GM23338 (cell line): ENCODE data around the gene AXIN1. TPM values are rescaled to one million over a fixed set of nuclear protein-coding genes. Genes with fewer than 3 reads are reported as not detected.

Source experiments
- CREB1 ChIP-seq: fragments of 250-450 bp; sonication (Bioruptor Pico); IDR thresholded peaks from 2 replicates; pipeline ENCODE4 v1.5.0; 2020; ENCODE audit warnings: low read depth, mild to moderate bottlenecking, moderate library complexity
- EZH2 ChIP-seq: fragments of 200-600 bp; sonication (generic); IDR thresholded peaks from one replicate; pipeline ENCODE4 v1.8.0; 2017; ENCODE audit warnings: antibody characterized with exemption, mild to moderate bottlenecking, low read depth; ENCODE audit not compliant: unreplicated experiment
- EZH2phosphoT487 ChIP-seq: fragments of 200-600 bp; sonication (generic); IDR thresholded peaks from one replicate; pipeline ENCODE4 v1.8.1; 2018; ENCODE audit warnings: antibody characterized with exemption; ENCODE audit not compliant: unreplicated experiment
- JUNB ChIP-seq: IDR thresholded peaks from one replicate; pipeline ENCODE4 v1.6.1; 2016; ENCODE audit warnings: antibody characterized with exemption; ENCODE audit not compliant: unreplicated experiment
- NANOG ChIP-seq: IDR thresholded peaks from 2 replicates; pipeline ENCODE4 v1.6.1; 2016; ENCODE audit warnings: antibody characterized with exemption, borderline replicate concordance
- POLR2AphosphoS5 ChIP-seq: IDR thresholded peaks from 2 replicates; pipeline ENCODE4 v1.6.1; 2016; ENCODE audit warnings: antibody characterized with exemption, low read depth
- STAT1 ChIP-seq: IDR thresholded peaks from one replicate; pipeline ENCODE4 v1.6.1; 2016; ENCODE audit warnings: antibody characterized with exemption; ENCODE audit not compliant: unreplicated experiment
- ZNF331 ChIP-seq: fragments of 250-450 bp; sonication (Bioruptor Pico); IDR thresholded peaks from 2 replicates; pipeline ENCODE4 v1.5.0; 2020; ENCODE audit warnings: low read depth, mild to moderate bottlenecking, moderate library complexity
- polyA plus RNA-seq: library from polyadenylated mRNA; unstranded; fragments of >200 nt; fragmentation: Nextera tagmentation; extraction: Ambion mirVana; gene quantifications from 2 replicates; pipeline ENCODE4 v1.2.1, GENCODE V29; 2016
- total RNA-seq: library from RNA; depleted of rRNA; stranded (reverse); fragments of >200 nt; shearing (Covaris generic); gene quantifications from 2 replicates; pipeline ENCODE4 v1.2.3, GENCODE V29; 2014
- TF ChIP-seq, protein P1 (sequence below): fragments of 250-450 bp; sonication (Bioruptor Pico); IDR thresholded peaks from 2 replicates; pipeline ENCODE4 v1.5.0; 2020; ENCODE audit warnings: mild to moderate bottlenecking, moderate library complexity
- TF ChIP-seq, protein P2 (sequence below), 2 experiments: fragments of 200-600 bp in 1 of 2; sonication (generic) in 1 of 2; conservative IDR thresholded peaks; 2 replicates each; pipeline versions ENCODE4 v1.5.1 to v1.6.1; 2016 to 2017; ENCODE audit warnings: antibody characterized with exemption in 2 of 2, low read depth in 2 of 2, mild to moderate bottlenecking in 2 of 2, moderate library complexity in 1 of 2

AXIN1 gene
- total and polyA plus RNA-seq, 2 experiments from 2014 or later: 14.3 to 54.5 TPM

- TF ChIP-seq, protein P1, sequence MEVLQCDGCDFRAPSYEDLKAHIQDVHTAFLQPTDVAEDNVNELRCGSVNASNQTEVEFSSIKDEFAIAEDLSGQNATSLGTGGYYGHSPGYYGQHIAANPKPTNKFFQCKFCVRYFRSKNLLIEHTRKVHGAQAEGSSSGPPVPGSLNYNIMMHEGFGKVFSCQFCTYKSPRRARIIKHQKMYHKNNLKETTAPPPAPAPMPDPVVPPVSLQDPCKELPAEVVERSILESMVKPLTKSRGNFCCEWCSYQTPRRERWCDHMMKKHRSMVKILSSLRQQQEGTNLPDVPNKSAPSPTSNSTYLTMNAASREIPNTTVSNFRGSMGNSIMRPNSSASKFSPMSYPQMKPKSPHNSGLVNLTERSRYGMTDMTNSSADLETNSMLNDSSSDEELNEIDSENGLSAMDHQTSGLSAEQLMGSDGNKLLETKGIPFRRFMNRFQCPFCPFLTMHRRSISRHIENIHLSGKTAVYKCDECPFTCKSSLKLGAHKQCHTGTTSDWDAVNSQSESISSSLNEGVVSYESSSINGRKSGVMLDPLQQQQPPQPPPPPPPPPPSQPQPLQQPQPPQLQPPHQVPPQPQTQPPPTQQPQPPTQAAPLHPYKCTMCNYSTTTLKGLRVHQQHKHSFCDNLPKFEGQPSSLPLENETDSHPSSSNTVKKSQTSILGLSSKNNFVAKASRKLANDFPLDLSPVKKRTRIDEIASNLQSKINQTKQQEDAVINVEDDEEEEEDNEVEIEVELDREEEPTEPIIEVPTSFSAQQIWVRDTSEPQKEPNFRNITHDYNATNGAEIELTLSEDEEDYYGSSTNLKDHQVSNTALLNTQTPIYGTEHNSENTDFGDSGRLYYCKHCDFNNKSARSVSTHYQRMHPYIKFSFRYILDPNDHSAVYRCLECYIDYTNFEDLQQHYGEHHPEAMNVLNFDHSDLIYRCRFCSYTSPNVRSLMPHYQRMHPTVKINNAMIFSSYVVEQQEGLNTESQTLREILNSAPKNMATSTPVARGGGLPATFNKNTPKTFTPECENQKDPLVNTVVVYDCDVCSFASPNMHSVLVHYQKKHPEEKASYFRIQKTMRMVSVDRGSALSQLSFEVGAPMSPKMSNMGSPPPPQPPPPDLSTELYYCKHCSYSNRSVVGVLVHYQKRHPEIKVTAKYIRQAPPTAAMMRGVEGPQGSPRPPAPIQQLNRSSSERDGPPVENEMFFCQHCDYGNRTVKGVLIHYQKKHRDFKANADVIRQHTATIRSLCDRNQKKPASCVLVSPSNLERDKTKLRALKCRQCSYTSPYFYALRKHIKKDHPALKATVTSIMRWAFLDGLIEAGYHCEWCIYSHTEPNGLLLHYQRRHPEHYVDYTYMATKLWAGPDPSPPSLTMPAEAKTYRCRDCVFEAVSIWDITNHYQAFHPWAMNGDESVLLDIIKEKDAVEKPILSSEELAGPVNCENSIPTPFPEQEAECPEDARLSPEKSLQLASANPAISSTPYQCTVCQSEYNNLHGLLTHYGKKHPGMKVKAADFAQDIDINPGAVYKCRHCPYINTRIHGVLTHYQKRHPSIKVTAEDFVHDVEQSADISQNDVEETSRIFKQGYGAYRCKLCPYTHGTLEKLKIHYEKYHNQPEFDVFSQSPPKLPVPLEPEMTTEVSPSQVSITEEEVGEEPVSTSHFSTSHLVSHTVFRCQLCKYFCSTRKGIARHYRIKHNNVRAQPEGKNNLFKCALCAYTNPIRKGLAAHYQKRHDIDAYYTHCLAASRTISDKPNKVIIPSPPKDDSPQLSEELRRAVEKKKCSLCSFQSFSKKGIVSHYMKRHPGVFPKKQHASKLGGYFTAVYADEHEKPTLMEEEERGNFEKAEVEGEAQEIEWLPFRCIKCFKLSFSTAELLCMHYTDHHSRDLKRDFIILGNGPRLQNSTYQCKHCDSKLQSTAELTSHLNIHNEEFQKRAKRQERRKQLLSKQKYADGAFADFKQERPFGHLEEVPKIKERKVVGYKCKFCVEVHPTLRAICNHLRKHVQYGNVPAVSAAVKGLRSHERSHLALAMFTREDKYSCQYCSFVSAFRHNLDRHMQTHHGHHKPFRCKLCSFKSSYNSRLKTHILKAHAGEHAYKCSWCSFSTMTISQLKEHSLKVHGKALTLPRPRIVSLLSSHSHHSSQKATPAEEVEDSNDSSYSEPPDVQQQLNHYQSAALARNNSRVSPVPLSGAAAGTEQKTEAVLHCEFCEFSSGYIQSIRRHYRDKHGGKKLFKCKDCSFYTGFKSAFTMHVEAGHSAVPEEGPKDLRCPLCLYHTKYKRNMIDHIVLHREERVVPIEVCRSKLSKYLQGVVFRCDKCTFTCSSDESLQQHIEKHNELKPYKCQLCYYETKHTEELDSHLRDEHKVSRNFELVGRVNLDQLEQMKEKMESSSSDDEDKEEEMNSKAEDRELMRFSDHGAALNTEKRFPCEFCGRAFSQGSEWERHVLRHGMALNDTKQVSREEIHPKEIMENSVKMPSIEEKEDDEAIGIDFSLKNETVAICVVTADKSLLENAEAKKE (CRISPR knock-in tag): no peak
- TF ChIP-seq CREB1 (CRISPR knock-in tag) (no peak), JUNB (no peak), EZH2 (no peak), NANOG (no peak), STAT1 (no peak), ZNF331 (CRISPR knock-in tag) (no peak), EZH2phosphoT487 (no peak), POLR2AphosphoS5 (no peak)
- TF ChIP-seq, protein P2, sequence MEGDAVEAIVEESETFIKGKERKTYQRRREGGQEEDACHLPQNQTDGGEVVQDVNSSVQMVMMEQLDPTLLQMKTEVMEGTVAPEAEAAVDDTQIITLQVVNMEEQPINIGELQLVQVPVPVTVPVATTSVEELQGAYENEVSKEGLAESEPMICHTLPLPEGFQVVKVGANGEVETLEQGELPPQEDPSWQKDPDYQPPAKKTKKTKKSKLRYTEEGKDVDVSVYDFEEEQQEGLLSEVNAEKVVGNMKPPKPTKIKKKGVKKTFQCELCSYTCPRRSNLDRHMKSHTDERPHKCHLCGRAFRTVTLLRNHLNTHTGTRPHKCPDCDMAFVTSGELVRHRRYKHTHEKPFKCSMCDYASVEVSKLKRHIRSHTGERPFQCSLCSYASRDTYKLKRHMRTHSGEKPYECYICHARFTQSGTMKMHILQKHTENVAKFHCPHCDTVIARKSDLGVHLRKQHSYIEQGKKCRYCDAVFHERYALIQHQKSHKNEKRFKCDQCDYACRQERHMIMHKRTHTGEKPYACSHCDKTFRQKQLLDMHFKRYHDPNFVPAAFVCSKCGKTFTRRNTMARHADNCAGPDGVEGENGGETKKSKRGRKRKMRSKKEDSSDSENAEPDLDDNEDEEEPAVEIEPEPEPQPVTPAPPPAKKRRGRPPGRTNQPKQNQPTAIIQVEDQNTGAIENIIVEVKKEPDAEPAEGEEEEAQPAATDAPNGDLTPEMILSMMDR (conservative IDR thresholded peaks at IDR 0.05; ENCODE audit: low read depth in 2 of 2): no peak
Observed at GRCh38 chr16:261031-261691, 91.4 kb downstream of the AXIN1 start (continued).
